HG03342 (cell line): ENCODE results near the gene SBNO2.
"Not testable (repeated sequence)": the region's sequence is repeated elsewhere in the genome, so short reads cannot be mapped to it uniquely, and the experiment has no call there.

Experiments
- ATAC-seq: cut with Tn5 transposase; IDR thresholded peaks from one replicate; pipeline ENCODE4 v1.9.1; 2021; ENCODE audit warnings: mild to moderate bottlenecking, moderate library complexity; ENCODE audit not compliant: unreplicated experiment

SBNO2 gene

DNA sequence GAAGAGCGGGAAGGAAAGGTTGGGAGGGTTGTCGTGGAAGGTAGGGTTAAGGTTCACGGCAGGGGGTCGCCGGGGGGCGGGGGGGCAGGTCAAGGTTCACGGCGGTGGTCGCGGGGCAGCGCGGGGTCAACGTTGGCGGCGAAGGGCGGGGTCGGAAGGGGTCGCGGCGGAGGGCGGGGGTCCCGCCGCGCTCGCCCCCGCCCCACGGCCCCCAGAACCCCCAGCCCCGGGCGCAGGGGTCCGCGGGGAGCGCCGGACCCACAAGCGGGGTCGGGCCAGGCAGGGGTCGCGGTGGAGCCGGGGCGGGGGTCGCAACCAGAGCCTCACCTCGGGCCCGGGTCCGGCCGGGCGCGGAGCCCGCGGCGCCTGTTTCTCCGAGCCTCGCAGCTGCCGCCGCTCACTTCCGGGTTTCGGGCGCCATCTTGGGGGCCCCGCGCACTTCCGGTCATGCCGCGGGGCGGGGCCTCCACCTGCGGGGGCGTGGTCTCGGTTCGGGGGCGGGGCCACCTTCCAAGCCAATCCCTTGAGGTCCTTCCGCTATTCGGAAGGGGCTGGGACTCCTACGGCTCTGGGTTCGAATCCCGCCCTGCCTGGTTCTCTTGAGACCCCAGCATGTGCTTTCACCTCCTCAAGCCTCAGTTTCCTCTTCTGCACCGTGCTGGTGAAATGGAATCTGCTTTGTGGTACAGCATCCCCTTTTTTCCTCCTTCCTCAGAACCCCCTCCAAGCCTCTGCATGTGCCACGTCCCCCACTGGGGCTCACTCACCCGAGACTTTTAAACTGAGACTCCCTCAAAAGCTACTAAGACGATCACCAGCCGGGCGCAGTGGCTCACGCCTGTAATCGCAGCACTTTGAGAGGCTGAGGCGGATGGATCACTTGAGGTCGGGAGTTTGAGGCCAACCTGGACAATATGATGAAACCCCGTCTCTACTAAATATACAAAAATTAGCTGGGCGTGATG is at the start of gene SBNO2:
SBNO2 (minus strand) TSS at position 424 of the 965 bp plus-strand sequence. CDS start 19,992 bp downstream, outside the sequence.
- peak; percentile 60 for ATAC-seq

GRCh38 chr19:1223018-1223855 is 49.2 kb upstream of the SBNO2 start:
- ATAC-seq: no peak

DNA sequence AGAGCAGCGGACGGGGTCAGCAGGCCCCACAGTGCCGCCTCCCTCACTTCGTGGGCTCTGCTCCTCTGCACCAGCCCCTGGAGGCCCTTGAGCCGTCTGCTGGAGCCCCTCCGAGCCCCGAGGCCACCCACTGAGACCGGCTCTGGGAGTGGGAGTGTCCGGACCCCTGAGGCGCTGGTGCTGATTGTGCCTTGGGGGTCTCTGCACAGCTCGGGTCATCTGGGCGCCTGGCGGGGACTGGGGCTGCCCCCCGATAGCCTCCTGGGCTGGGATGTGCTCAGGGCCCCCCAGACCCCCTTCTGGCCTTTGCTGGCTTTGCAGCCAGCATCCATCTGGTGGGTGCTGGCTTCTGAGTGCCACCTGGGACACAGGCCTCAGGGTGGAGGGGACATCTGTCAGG is 48.3 kb upstream of the SBNO2 start:
- no peak for ATAC-seq

- no peak for ATAC-seq
Observed at GRCh38 chr19:1221904-1222255, 47.8 kb upstream of the SBNO2 start.

- ATAC-seq: no peak
Observed at GRCh38 chr19:1220976-1221903, 47.2 kb upstream of the SBNO2 start.

DNA sequence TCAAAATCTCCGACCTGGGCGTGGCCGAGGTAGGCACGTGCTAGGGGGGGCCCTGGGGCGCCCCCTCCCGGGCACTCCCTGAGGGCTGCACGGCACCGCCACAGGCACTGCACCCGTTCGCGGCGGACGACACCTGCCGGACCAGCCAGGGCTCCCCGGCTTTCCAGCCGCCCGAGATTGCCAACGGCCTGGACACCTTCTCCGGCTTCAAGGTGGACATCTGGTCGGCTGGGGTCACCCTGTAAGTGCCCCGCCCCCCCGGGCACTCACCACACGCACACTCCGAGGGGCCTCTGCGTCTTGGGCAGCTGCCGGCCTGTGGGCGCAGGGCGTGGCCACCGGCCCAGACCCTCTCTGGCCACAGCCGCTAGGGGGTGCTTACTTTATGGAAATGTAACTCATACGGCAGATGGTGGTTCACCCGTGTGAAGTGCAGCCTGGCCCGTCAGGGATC is 46.4 kb upstream of the SBNO2 start:
- ATAC-seq: no peak

DNA sequence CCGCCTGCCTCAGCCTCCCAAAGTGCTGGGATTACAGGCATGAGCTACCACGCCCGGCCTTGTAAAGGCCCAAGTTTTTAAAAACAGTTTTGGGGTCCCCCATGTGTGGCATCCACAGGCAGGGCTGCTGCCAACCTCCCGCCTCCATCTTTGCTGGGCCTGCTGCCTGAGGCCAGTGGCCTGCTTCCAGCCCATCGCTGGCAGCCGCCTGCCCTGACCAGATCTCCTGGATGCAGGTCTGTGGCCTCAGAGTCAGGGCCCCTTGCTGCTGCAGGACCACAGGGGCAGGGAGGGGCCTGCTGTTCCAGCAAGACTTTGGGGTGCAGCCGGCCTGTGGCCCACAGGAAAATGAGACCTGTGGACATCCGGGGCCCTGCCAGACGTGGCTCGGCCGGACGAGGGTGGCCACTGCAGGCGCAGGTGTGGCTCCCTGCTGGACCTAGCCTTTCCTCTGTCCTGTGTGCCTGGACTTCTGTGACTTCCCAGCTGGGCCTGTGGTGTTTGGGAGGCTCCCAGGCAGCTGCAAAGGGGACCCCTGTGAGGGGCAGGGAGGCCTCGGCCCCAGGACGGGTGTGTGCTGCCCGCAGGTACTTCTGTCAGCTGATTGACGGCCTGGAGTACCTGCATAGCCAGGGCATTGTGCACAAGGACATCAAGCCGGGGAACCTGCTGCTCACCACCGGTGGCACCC is 45.9 kb upstream of the SBNO2 start:
- no peak for ATAC-seq

DNA sequence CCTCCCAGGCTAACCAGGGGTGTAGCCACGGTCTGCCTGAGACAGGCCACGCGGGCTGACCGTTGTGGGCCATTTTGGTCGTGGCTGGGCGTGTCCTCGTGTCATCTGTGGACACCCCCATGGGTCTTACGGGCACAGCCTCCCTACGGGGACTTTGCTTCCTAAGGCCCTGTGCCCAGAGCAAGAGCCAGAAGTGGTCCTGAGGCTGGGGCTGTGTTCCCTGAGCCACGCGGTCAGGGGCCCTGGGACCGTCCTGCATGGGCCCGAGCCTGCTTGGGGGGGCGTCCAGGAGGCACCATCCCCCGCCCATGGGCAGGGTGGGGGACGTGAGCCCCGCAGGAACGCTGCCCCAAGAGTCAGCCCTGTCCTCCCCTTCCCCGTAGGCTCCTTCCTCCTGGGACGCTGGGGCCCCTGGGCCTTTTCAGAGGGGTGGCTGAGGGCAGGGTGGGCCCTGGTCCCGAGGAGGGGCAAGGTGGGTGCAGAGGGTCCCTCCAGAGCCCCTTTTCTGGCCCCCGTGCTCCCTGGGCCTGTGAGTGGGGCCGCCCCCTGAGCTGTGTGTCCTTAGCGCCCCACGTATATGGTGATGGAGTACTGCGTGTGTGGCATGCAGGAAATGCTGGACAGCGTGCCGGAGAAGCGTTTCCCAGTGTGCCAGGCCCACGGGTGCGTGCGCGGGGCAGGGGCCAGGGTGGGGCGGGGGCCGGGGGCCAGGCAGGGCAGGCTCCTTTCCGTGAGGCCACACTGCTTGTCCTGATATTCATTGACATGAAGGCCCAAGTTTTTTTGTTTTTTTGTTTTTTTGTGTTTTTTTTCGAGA is 44.9 kb upstream of the SBNO2 start:
- no peak for ATAC-seq

GRCh38 chr19:1217366-1217765 is 43.3 kb upstream of the SBNO2 start:
- no peak for ATAC-seq

DNA sequence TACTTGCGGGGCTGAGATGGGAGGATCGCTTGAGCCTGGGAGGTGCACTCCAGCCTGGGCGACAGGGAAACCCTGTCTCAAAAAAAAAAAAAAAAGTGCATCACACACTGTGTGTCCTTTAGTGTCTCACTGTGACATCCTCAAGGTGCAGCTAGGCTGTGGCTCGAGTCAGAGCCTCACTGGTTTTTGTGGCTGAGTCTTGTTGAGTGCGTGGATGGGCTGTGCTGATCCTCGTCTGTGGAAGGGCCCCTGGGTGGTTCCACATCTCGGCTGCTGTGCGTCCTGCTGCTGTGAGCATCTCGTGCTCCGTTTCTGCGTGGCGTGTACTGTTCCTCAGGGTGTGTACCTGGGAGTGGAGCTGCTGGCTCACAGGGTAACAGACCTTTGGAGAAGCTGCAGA is 42.7 kb upstream of the SBNO2 start:
- ATAC-seq: no peak

DNA sequence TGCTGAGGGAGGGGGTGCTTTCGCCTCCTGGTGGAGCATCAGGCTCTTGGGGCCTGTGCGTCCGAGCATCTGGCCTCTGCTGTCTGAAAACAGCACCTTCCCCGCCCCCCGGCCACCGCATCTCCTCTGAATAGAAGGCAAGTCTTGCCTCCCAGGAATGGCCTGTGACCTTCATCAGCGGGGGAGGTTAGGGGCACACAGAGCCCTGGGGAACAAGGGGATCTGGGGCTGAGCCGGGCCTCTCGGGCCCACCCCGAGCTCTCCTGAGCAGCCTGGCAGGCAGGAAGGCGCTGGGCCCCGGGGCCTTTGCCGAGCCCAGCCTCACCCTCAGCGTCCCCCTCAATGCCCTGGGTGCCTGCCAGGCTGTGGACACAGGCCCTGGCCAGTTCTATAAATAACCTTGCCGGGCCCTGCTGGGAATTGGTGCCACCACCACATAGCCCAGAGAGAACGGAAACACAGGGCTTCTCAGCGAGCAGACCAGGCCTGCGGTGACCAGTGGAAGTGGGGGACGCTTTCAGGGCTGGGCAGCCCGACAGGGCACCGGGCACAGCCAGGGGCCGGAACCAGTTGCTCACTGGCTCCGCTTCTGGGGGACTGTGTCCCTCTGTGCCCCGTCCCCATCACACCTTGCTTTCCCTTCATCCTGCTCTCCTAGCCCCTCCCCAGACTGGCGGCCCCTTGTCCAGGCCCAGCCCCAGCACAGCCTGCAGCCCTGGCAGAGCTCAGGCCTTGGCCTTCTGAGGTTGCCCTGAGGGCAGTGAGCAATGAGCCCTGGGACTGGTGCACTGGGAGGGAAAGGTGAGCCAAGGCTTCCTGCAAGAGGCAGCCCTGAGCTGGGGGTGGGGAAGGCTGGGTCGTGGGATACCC is 41.0 kb upstream of the SBNO2 start:
- no peak for ATAC-seq

- no peak for ATAC-seq
Observed at GRCh38 chr19:1214299-1214861, 40.3 kb upstream of the SBNO2 start.

- no peak for ATAC-seq
Observed at GRCh38 chr19:1213391-1214286, 39.6 kb upstream of the SBNO2 start.

DNA sequence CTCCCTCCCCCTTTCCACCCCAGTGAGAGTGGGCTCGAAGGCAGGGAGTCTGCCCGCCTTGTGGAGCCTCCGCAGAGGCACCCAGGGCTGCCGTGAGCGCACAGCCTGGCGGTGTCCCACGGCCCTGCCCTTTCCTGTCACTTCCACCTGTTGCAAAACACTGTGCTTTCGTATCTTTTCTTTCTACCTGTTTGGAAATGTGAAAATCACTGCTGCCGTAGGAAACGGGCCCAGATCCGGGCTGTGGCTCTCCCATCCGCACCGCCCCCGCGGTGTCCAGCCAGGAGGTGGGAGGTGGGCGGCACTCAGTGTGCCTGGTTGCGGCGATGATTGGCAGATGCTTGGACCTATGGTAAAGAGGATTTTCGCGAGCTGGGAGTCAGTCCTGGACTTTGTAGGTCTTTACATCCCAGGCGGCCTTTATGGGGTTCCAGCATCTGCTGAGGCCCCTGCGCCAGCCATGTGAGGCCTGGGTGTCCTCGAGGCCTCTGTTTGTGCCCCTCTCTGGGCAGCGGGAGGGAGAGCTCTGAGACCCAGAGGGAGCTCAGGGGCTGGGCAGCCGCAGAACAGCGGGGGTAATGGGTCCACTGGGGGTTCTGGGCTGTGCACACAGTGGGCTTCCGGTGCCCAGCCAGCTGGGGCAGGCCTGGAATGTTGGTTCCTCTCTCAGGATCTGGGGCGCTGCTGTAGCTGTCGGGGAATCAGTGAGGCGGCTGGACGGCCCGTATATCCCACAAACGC is 37.6 kb upstream of the SBNO2 start:
- ATAC-seq: no peak

DNA sequence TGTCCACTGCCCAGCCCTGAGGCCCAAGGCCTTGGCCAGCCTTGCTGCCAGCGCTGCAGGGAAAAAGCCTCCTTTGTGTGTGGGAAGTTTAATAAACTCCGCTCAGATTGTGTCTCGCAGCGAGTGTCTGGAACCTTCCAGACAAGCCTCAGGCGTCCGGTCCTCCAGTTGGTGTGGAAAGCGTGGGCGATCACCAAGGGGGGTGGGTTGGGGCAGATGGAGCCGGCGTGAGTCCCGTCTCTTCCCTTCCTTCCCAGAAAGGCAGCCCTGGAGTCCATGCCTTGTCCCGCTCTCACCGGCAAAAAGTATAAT is 36.1 kb upstream of the SBNO2 start:
- ATAC-seq: no peak

DNA sequence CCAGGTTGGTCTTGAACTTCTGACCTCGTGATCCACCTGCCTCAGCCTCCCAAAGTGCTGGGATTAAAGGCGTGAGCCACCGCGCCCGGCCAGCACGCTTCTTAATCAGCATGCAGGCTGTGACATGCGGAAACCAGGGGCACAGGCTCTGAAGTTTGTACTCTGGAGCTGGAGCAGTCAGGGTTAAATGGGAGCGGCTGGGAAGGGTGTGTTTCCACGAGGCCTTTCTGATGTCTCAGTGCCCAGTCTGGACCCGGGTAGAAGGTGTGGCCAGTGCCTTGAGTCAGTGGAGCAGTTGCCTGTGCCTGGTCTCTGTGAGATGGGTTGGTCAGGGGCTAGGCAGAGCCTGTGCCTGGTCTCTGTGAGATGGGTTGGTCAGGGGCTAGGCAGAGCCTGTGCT is 34.8 kb upstream of the SBNO2 start:
- not testable (repeated sequence) for ATAC-seq
